Lung (tissue), 12 donors: Measurements from ENCODE around the gene ILK. TPM values are rescaled to one million over a fixed set of nuclear protein-coding genes. Genes with fewer than 3 reads are reported as not detected.
A peak's percentile ranks its signal among the peaks of the same experiment; 100 is the strongest.

Source experiments
- ATAC-seq: fragments of 200-7000 bp; cut with Tn5 transposase; one replicate; pipeline ENCODE4 v1.9.1; 2020; ENCODE audit warnings: moderate number of reproducible peaks; ENCODE audit not compliant: insufficient read depth, low FRiP score
- DNase-seq, 3 donors: peaks; one replicate each; pipeline ENCODE4 v3.0.0-alpha.2; 2013 to 2017
- H3K27ac ChIP-seq, 2 donors: one replicate each; pipeline ENCODE4 v1.5.1; 2013; ENCODE audit warnings: mild to moderate bottlenecking in 2 of 2, moderate library complexity in 2 of 2, control low read depth in 1 of 2, inconsistent platforms in 1 of 2, low read depth in 1 of 2, low read length in 1 of 2
- H3K27me3 ChIP-seq, 3 donors: one replicate each; pipeline ENCODE4 v1.5.1; 2013; ENCODE audit warnings: low read length in 2 of 3; ENCODE audit not compliant: control insufficient read depth in 3 of 3, insufficient read depth in 3 of 3
- H3K36me3 ChIP-seq, 4 donors: one replicate each; pipeline ENCODE4 v1.5.1; 2013; ENCODE audit warnings: low read length in 4 of 4, mild to moderate bottlenecking in 1 of 4, moderate library complexity in 1 of 4; ENCODE audit not compliant: control insufficient read depth in 4 of 4, insufficient read depth in 4 of 4
- H3K4me1 ChIP-seq, 5 donors: one replicate each; pipeline ENCODE4 v1.5.1; 2013; ENCODE audit warnings: low read length in 5 of 5, mild to moderate bottlenecking in 2 of 5, moderate library complexity in 1 of 5; ENCODE audit not compliant: control insufficient read depth in 5 of 5, insufficient read depth in 5 of 5
- H3K4me3 ChIP-seq: one replicate; pipeline ENCODE4 v1.5.1; 2013; ENCODE audit warnings: mild to moderate bottlenecking, control low read depth, moderate library complexity
- H3K9ac ChIP-seq, 2 donors: one replicate each; pipeline ENCODE4 v1.5.1; 2013; ENCODE audit warnings: low read length in 2 of 2, control low read depth in 1 of 2; ENCODE audit not compliant: insufficient read depth in 1 of 2
- H3K9me3 ChIP-seq, 4 donors: one replicate each; pipeline ENCODE4 v1.5.1; 2013; ENCODE audit warnings: low read length in 3 of 4, mild to moderate bottlenecking in 1 of 4, moderate library complexity in 1 of 4; ENCODE audit not compliant: control insufficient read depth in 4 of 4, insufficient read depth in 3 of 4
- WGBS, 2 donors: extraction: QIAGEN DNeasy Blood & Tissue Kit; methylation state at CpG; one replicate each; pipeline ENCODE4 v1.1.7; 2013; 5-methylcytosine and 5-hydroxymethylcytosine counted together
- polyA plus RNA-seq, 2 donors: library from polyadenylated mRNA; stranded (reverse); fragments of 200-250 nt; gene quantifications; one replicate each; pipeline ENCODE4 v1.2.1, GENCODE V29; 2013
- total RNA-seq, 2 donors: library from RNA; depleted of rRNA in 1 of 2; stranded (reverse); fragments of >200 nt in 1 of 2; gene quantifications; one replicate each; pipeline ENCODE4 v1.2.1, GENCODE V29; 2014 to 2021
- TF ChIP-seq, protein P1 (sequence below): IDR thresholded peaks from 2 replicates; pipeline ENCODE4 v1.5.1; 2012; ENCODE audit warnings: mild to moderate bottlenecking; ENCODE audit errors: control extremely low read depth, extremely low read depth
- donor health status: control.
- donor health status: control.
- donor health status: Bipolar disorder and iron deficiency.
- donor health status: healthy.
- donor health status: DM: yes; HTN: yes; CAD: no.

ILK gene
- total and polyA plus RNA-seq, 4 donors: 91.1 to 147 (median 136) TPM

DNA sequence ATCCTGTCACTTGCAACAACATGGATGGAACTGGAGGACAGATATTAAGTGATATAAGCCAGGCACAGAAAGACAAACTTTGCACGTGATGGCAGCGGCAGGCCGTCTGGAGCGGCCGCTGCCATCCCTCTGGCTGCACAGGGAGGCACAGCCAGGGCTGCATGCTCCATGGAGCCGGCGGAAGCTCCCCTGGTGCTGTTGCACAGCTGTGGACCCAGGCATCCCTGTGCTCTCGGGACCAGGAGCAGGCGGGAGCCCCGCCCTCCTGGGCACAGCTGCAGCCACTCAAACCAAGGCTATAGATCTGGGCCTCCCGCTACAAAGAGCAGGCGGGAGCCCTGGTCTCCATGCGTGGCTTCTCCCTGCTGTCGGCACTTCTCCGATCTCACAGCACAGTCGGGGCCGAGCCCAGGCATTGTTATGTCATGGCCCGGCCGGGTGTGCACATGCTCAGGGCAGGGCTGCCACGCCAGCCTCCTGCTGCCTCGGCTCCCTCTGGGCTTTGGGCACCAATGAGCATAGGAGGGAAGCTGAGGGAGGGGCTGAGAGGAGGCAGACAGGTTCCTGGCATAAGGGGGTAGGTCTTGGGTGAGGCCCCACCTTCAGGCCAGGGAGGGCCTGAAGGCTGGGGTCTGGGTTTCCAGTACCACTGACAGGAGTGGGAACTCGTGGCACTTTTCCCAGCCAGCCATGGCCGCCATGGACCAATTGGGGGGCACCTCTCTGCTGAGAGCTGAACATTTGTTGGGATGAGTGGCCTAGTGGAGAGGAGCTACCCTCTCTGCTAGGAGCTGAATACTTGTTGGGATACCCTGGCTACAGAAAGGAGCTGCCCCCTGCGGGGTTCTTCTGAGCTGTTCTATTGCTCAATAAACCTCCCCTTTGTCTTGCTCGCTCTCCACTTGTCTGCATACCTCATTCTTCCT is 16.9 kb upstream of the ILK start:
- H3K4me3 ChIP-seq: no peak overlapping the region
- H3K36me3 ChIP-seq: peaks cover 0 to 1% (median under 1%) of the 10 kb centered on the region in 4 donors
- H3K9me3 ChIP-seq: peaks cover 0 to 5% (median 1%) of the 10 kb centered on the region in 4 donors
- H3K9ac ChIP-seq: no peak overlapping the region
- TF ChIP-seq, protein P1, sequence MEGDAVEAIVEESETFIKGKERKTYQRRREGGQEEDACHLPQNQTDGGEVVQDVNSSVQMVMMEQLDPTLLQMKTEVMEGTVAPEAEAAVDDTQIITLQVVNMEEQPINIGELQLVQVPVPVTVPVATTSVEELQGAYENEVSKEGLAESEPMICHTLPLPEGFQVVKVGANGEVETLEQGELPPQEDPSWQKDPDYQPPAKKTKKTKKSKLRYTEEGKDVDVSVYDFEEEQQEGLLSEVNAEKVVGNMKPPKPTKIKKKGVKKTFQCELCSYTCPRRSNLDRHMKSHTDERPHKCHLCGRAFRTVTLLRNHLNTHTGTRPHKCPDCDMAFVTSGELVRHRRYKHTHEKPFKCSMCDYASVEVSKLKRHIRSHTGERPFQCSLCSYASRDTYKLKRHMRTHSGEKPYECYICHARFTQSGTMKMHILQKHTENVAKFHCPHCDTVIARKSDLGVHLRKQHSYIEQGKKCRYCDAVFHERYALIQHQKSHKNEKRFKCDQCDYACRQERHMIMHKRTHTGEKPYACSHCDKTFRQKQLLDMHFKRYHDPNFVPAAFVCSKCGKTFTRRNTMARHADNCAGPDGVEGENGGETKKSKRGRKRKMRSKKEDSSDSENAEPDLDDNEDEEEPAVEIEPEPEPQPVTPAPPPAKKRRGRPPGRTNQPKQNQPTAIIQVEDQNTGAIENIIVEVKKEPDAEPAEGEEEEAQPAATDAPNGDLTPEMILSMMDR: no peak
- DNase-seq: no peak
- WGBS, 2 donors: 93 to 95% methylated on average over 25 of the region's 25 CpGs
- no peaks in the 10 kb centered on the region for H3K4me1 ChIP-seq
- no peak overlapping the region for H3K27ac ChIP-seq
- no peaks in the 10 kb centered on the region for H3K27me3 ChIP-seq
- peak; percentile 2 for ATAC-seq

DNA sequence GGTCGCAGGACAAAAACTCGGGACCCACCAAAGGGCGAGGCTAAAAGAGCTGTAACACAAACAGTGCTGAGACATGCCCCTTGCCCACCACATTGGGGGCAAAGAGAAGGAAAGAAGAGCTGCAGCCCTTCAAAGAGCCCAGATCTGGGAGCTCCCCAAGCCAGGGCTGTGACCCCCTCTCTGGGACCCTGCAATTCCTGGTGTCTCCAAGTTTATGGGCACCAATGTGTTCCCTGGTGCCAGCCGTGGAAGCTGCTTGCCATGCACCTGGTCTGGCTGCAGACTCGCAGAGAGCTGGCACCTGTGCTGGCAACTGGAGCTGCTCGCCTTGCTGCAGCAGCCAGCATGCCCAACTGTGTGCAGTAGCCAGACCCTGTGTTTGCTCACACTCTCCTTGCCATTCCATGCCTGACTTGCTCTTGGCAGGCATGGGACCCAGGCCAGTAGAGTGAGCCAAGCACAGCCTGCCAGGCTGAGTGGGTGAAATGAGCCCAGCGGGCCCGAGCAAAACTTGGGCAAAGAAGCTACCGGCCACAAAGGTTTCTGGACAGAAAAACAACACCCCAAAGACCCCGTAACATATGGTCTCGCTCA is 16.1 kb upstream of the ILK start:
- TF ChIP-seq, protein P1: no peak
- H3K4me3 ChIP-seq: no peak overlapping the region
- 92 to 97% methylated on average over 11 of the region's 11 CpGs for WGBS, 2 donors
- no peaks in the 10 kb centered on the region for H3K27me3 ChIP-seq
- H3K36me3 ChIP-seq: peaks cover 0 to 4% (median 1%) of the 10 kb centered on the region in 4 donors
- H3K4me1 ChIP-seq: no peaks in the 10 kb centered on the region
- ATAC-seq (no peak), DNase-seq (no peak)
- no peak overlapping the region for H3K27ac ChIP-seq
- peaks cover 0 to 5% (median 1%) of the 10 kb centered on the region in 4 donors for H3K9me3 ChIP-seq
- no peak overlapping the region for H3K9ac ChIP-seq

- Histone ChIP-seq H3K36me3 (peaks cover 0 to 5% (median 2%) of the 10 kb centered on the region in 4 donors), H3K4me3 (no peak overlapping the region), H3K9ac (no peak overlapping the region), H3K4me1 (peaks cover 0 to 3% (median 0%) of the 10 kb centered on the region in 5 donors), H3K27me3 (no peaks in the 10 kb centered on the region), H3K9me3 (peaks cover 0 to 5% (median 1%) of the 10 kb centered on the region in 4 donors), H3K27ac (no peak overlapping the region)
- WGBS, 2 donors: 97 to 100% methylated on average over 1 of the region's 1 CpG
- TF ChIP-seq, protein P1: no peak
- ATAC-seq: no peak
- no peak for DNase-seq
These were observed 15.6 kb upstream of the ILK start for GRCh38 chr11:6588018-6588417.
